GM18508 (cell line): ENCODE data around the gene POLR2E.

Source experiments
- ATAC-seq: cut with Tn5 transposase; IDR thresholded peaks from one replicate; pipeline ENCODE4 v1.9.1; 2021; ENCODE audit warnings: moderate number of reproducible peaks; ENCODE audit not compliant: insufficient read depth, unreplicated experiment

POLR2E gene

DNA sequence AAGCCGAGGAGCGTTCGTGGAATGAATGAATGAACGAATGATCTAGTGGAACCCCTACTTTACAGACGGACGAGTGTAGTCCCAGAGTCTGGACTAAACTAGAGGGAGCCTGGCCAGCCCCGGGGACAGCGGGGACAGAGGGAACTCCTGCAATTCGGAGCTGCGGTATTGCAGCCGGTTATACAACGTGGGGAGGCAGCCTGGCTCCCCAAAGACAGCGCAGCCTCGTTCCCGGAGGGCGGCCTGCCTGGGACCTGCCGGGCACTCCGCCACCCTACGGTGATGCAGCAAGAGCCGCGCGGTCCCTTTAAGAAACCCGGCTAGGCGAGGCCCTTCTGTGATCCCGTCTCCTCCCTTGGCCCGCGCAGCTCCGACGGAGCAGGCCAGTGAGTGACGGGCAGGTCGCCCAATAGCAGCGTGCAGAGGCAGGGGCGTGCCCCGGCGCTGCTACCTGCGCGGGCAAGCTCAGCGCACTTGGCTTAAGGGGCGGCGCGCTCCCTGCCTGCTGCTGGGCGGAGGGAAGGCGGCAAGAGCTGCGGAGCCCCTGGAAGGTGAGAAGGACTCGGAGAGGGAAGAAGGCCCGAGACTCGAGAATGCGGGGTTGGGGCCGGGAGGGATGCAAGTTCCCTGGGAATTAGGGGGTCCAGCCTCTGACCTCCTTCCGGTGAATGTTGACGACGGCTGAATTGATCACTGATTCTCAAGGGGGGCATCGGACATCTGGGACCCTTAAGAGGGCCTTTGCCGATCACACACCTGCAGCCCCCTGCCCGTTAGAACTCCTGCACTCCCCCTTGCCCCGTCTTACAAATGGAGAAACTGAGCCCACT lies 55.3 kb downstream of the POLR2E start, which contains the start of gene ABCA7:
Gene ABCA7 (plus strand): TSS at position 462 of the 830 bp plus-strand sequence. CDS start 1,255 bp downstream, outside the sequence.
- peak; percentile 45 for ATAC-seq

DNA sequence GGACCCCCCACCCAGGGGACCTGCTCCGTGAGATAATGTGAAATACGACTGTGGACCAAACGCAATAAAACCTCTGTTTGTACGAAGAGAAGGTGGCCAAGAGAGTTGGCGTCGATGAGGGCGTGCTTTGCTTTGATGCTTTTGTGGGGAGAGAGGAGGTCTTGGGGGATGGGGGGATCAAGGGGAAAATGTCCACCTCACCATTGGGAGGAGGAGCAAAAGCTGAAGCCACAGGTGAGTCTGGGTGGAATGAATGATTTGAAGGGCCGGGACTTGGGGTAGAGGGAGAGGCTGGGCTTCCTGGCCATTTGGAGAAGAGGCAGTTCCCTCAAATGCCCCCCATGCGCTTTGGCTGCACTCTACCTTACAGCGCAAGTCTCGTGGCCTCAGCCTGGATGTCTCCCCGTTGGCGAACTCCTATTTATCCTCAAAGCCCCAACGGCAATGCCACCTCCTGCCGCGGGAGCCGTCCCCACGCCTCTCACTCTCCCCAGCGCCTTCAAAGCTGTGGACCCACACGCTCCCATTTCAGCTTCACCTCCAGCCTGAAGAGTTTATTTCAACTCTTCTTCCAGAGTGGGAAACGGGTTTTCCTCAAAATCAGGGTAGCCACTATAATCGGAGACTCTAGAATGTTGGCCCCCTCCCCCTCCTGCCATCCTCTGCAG lies 56.1 kb downstream of the POLR2E start:
- no peak for ATAC-seq

DNA sequence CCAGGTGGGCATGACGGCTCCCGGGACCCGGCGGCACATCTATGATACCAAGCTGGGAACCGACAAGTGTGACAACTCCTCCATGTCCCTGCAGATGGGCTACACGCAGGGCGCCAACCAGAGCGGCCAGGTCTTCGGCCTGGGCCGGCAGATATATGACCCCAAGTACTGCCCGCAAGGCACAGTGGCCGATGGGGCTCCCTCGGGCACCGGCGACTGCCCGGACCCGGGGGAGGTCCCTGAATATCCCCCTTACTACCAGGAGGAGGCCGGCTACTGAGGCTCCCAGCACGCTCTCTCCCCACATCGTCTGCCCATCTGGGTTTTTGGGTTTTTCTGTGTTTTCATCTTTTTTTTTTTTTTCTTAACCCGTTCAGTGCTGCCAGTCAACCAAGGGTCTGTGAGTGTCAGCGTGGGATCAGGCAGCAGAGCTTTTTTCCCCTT lies 57.5 kb downstream of the POLR2E start:
- no peak for ATAC-seq
